Liver (tissue), 3 donors: ENCODE measurements around the gene ZNF280B.

ENCODE experiments used
- ATF3 ChIP-seq: IDR thresholded peaks from 2 replicates; pipeline ENCODE4 v1.6.1; 2016; ENCODE audit warnings: antibody characterized with exemption
- FOXA1 ChIP-seq: IDR thresholded peaks from 2 replicates; pipeline ENCODE4 v1.6.1; 2016; ENCODE audit warnings: antibody characterized with exemption
- GABPA ChIP-seq, 2 donors: IDR thresholded peaks in 1 of 2; conservative IDR thresholded peaks in 1 of 2; 2 replicates each; pipeline ENCODE4 v1.6.1; 2016; ENCODE audit warnings: antibody characterized with exemption in 2 of 2, mild to moderate bottlenecking in 1 of 2, moderate library complexity in 1 of 2
- HNF4G ChIP-seq: IDR thresholded peaks from 2 replicates; pipeline ENCODE4 v1.6.1; 2016; ENCODE audit warnings: antibody characterized with exemption
- JUND ChIP-seq, 2 donors: IDR thresholded peaks; 2 replicates each; pipeline ENCODE4 v1.6.1; 2016; ENCODE audit warnings: antibody characterized with exemption in 2 of 2
- NR2F2 ChIP-seq: IDR thresholded peaks from 2 replicates; pipeline ENCODE4 v1.6.1; 2016; ENCODE audit warnings: antibody characterized with exemption
- RAD21 ChIP-seq, 2 donors: IDR thresholded peaks; 2 replicates each; pipeline ENCODE4 v1.6.1; 2016; ENCODE audit warnings: antibody characterized with exemption in 2 of 2, mild to moderate bottlenecking in 2 of 2
- REST ChIP-seq: IDR thresholded peaks from 2 replicates; pipeline ENCODE4 v1.6.1; 2016; ENCODE audit warnings: antibody characterized with exemption, mild to moderate bottlenecking
- SP1 ChIP-seq: IDR thresholded peaks from 2 replicates; pipeline ENCODE4 v1.6.1; 2018; ENCODE audit warnings: antibody characterized with exemption, mild to moderate bottlenecking
- TAF1 ChIP-seq: conservative IDR thresholded peaks from 2 replicates; pipeline ENCODE4 v1.6.1; 2016; ENCODE audit warnings: antibody characterized with exemption, mild to moderate bottlenecking
- YY1 ChIP-seq: IDR thresholded peaks from 2 replicates; pipeline ENCODE4 v1.6.1; 2016; ENCODE audit warnings: antibody characterized with exemption, mild to moderate bottlenecking
- TF ChIP-seq, protein P1 (sequence below): fragments of 150-350 bp; IDR thresholded peaks from 2 replicates; pipeline ENCODE4 v1.5.1; 2017; ENCODE audit warnings: improper control_type of control experiment, low read depth, low read length; ENCODE audit not compliant: missing input control
- TF ChIP-seq, protein P2 (sequence below): IDR thresholded peaks from 2 replicates; pipeline ENCODE4 v1.6.1; 2016; ENCODE audit warnings: antibody characterized with exemption
- TF ChIP-seq, protein P3 (sequence below): IDR thresholded peaks from 2 replicates; pipeline ENCODE4 v1.6.1; 2016; ENCODE audit warnings: antibody characterized with exemption
- donor health status: healthy.
- donor health status: healthy.

- no peak for TF ChIP-seq SP1
- TF ChIP-seq, protein P1, sequence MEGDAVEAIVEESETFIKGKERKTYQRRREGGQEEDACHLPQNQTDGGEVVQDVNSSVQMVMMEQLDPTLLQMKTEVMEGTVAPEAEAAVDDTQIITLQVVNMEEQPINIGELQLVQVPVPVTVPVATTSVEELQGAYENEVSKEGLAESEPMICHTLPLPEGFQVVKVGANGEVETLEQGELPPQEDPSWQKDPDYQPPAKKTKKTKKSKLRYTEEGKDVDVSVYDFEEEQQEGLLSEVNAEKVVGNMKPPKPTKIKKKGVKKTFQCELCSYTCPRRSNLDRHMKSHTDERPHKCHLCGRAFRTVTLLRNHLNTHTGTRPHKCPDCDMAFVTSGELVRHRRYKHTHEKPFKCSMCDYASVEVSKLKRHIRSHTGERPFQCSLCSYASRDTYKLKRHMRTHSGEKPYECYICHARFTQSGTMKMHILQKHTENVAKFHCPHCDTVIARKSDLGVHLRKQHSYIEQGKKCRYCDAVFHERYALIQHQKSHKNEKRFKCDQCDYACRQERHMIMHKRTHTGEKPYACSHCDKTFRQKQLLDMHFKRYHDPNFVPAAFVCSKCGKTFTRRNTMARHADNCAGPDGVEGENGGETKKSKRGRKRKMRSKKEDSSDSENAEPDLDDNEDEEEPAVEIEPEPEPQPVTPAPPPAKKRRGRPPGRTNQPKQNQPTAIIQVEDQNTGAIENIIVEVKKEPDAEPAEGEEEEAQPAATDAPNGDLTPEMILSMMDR = no peak
- no peak for TF ChIP-seq REST
- TF ChIP-seq NR2F2 = no peak
- TF ChIP-seq TAF1 = no peak
- TF ChIP-seq ATF3 = no peak
- no peak for TF ChIP-seq GABPA (IDR thresholded peaks at IDR 0.05 in 1 of 2, conservative IDR thresholded peaks at IDR 0.05 in 1 of 2)
- TF ChIP-seq YY1 = no peak
- no peak for TF ChIP-seq HNF4G
- no peak for TF ChIP-seq RAD21 (IDR thresholded peaks at IDR 0.05)
- TF ChIP-seq, protein P2, sequence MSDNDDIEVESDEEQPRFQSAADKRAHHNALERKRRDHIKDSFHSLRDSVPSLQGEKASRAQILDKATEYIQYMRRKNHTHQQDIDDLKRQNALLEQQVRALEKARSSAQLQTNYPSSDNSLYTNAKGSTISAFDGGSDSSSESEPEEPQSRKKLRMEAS = no peak
- TF ChIP-seq JUND (IDR thresholded peaks at IDR 0.05) = no peak
- no peak for TF ChIP-seq FOXA1
- TF ChIP-seq, protein P3, sequence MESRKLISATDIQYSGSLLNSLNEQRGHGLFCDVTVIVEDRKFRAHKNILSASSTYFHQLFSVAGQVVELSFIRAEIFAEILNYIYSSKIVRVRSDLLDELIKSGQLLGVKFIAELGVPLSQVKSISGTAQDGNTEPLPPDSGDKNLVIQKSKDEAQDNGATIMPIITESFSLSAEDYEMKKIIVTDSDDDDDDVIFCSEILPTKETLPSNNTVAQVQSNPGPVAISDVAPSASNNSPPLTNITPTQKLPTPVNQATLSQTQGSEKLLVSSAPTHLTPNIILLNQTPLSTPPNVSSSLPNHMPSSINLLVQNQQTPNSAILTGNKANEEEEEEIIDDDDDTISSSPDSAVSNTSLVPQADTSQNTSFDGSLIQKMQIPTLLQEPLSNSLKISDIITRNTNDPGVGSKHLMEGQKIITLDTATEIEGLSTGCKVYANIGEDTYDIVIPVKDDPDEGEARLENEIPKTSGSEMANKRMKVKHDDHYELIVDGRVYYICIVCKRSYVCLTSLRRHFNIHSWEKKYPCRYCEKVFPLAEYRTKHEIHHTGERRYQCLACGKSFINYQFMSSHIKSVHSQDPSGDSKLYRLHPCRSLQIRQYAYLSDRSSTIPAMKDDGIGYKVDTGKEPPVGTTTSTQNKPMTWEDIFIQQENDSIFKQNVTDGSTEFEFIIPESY = no peak
Measured at GRCh38 chr22:22465782-22466181, 42.8 kb downstream of the ZNF280B start.
